Measurements from ENCODE around the gene GAP43. TPM values are rescaled to one million over a fixed set of nuclear protein-coding genes. Genes with fewer than 3 reads are reported as not detected.

Gene GAP43
- total and polyA plus RNA-seq, 2 of the 4 experiments (the other 2 are of a cell fraction) = 0.36 to 0.51 TPM

- Histone ChIP-seq H4K5ac (ENCODE audit: low read depth, low read length) (no peak overlapping the region), H4K8ac (ENCODE audit: low read depth in 2 of 2, low read length in 2 of 2) (no peak overlapping the region), H2AK9ac (replicated peaks; ENCODE audit: low read depth, low read length, poor library complexity) (no peak overlapping the region), H3K4me3 (ENCODE audit: insufficient read depth, low read depth, low read length) (no peak overlapping the region), H3K56ac (ENCODE audit: extremely low read depth, insufficient read depth, low read length) (no peak overlapping the region), H3K27ac (ENCODE audit: insufficient read depth, low read length) (no peak overlapping the region), H3K9me3 (ENCODE audit: control insufficient read depth, insufficient read depth, low read length) (no peaks in the 10 kb centered on the region), H3K36me3 (ENCODE audit: control insufficient read depth, insufficient read depth, low read length) (no peaks in the 10 kb centered on the region), H3K4me2 (ENCODE audit: low read depth, low read length) (no peak overlapping the region), H2BK5ac (ENCODE audit: low read depth, low read length, poor library complexity, severe bottlenecking) (no peak overlapping the region), H3K14ac (replicated peaks; ENCODE audit: low read depth, low read length) (no peak overlapping the region), H3K23ac (ENCODE audit: low read depth, low read length) (no peak overlapping the region), H3K18ac (ENCODE audit: low read depth, low read length) (no peak overlapping the region), H3K4ac (ENCODE audit: low read depth, low read length) (no peak overlapping the region), H2BK15ac (ENCODE audit: low read depth, low read length) (no peak overlapping the region), H3K27me3 (ENCODE audit: control insufficient read depth, insufficient read depth, low read length) (no peaks in the 10 kb centered on the region), H4K91ac (ENCODE audit: insufficient read depth, low read depth, low read length) (no peak overlapping the region), H2BK20ac (ENCODE audit: low read depth, low read length) (no peak overlapping the region), H2BK120ac (ENCODE audit: low read depth, low read length) (no peak overlapping the region), H3K79me1 (ENCODE audit: low read depth in 1 of 2, low read length in 2 of 2) (no peaks in the 10 kb centered on the region), H2AFZ (replicated peaks; ENCODE audit: low read length, poor library complexity) (no peak overlapping the region), H3K4me1 (ENCODE audit: control insufficient read depth, insufficient read depth, low read length) (0 out of 2 replicates have a peak, but pooled peaks cover 2% of the 10 kb centered on the region), H2AK5ac (ENCODE audit: low read depth, low read length) (no peak overlapping the region), H4K20me1 (ENCODE audit: insufficient read depth, low read length) (no peaks in the 10 kb centered on the region), H3K9ac (ENCODE audit: low read depth, low read length) (no peak overlapping the region), H3K9me1 (ENCODE audit: insufficient read depth, low read length) (no peaks in the 10 kb centered on the region)
- intact Hi-C loops (cut with micrococcal nuclease) (loop anchor here (5.0 to 10.0 kb wide), 3 partner anchors 257 to 865 kb away; no protein-coding TSS in a partner anchor), dilution Hi-C loops (cut with HindIII; ENCODE audit: low sequenced_read_pairs, unreplicated experiment) (no loop called here), in situ Hi-C loops (cut with MboI; ENCODE audit: low sequenced_read_pairs) (loop anchor here (5.0 to 25.0 kb wide), 3 partner anchors 125 to 855 kb away; no protein-coding TSS in a partner anchor)
- no peak for ATAC-seq (ENCODE audit: low read depth)
- TF ChIP-seq CHD1 (IDR thresholded peaks at IDR 0.05; ENCODE audit: low read depth, low read length) (no peak), CEBPB (IDR thresholded peaks at IDR 0.05; ENCODE audit: low read depth, low read length) (no peak), POLR2A (IDR thresholded peaks at IDR 0.05; ENCODE audit: low read depth, low read length) (no peak), RAD21 (IDR thresholded peaks at IDR 0.05; ENCODE audit: low read length) (no peak), CTCF (conservative IDR thresholded peaks at IDR 0.05; ENCODE audit: low read depth, low read length) (no peak), ELK1 (IDR thresholded peaks at IDR 0.05; ENCODE audit: borderline replicate concordance, low read depth, low read length) (no peak), RCOR1 (IDR thresholded peaks at IDR 0.05; ENCODE audit: insufficient replicate concordance, low read length) (no peak), NFE2L2 (IDR thresholded peaks at IDR 0.05; ENCODE audit: low read depth, low read length) (no peak), MXI1 (IDR thresholded peaks at IDR 0.05; ENCODE audit: borderline replicate concordance, low read depth, low read length) (no peak), MAFK (IDR thresholded peaks at IDR 0.05; ENCODE audit: low read depth, low read length) (no peak), RFX5 (IDR thresholded peaks at IDR 0.05; ENCODE audit: low read depth, low read length) (no peak), USF2 (IDR thresholded peaks at IDR 0.05; ENCODE audit: low read depth, low read length) (no peak), BHLHE40 (IDR thresholded peaks at IDR 0.05; ENCODE audit: low read depth, low read length) (no peak), SMC3 (IDR thresholded peaks at IDR 0.05; ENCODE audit: low read depth, low read length) (no peak), FOS (IDR thresholded peaks at IDR 0.05; ENCODE audit: low read depth, low read length) (no peak), MAZ (IDR thresholded peaks at IDR 0.05; ENCODE audit: borderline replicate concordance, low read depth, low read length) (no peak)
- no CpG with 5 or more reads among the region's 4 CpGs for WGBS, 2 experiments (ENCODE audit: extremely low coverage in 2 of 2, insufficient read length in 1 of 2)
- BruUV-seq (replicated peaks) = no TSS peak
- ChIA-PET POLR2A (ENCODE audit: unreplicated experiment) (no interaction called here), CTCF (interaction anchor here (0.6 to 1.0 kb wide), 2 partner anchors 123 to 474 kb away, joined by 3 to 4 read pairs; no protein-coding TSS in a partner anchor)
- no peak for DNase-seq
Measured at GRCh38 chr3:115691964-115692363, 68.7 kb downstream of the GAP43 start.
